SK-N-SH treated with all-trans-retinoic acid at 6 μM for 48 hours (cell line): ENCODE data around the gene VPS26B.

Experiments
- ATAC-seq: fragments of 200-7000 bp; cut with Tn5 transposase; 3 replicates; pipeline ENCODE4 v1.9.1; 2020; ENCODE audit warnings: mild to moderate bottlenecking, moderate library complexity
- ARNTL ChIP-seq: fragments of 450-650 bp; formaldehyde crosslinking; IDR thresholded peaks from 2 replicates; pipeline ENCODE4 v1.5.0; 2020; ENCODE audit warnings: low read depth, mild to moderate bottlenecking, moderate library complexity, borderline replicate concordance
- BACH2 ChIP-seq: fragments of 250-450 bp; sonication (Bioruptor Pico); IDR thresholded peaks from 2 replicates; pipeline ENCODE4 v1.9.0; 2021; ENCODE audit warnings: mild to moderate bottlenecking, borderline replicate concordance
- CREB5 ChIP-seq: fragments of 250-450 bp; sonication (Bioruptor Pico); IDR thresholded peaks from 2 replicates; pipeline ENCODE4 v1.5.1; 2020; ENCODE audit warnings: low read depth, mild to moderate bottlenecking, moderate library complexity
- CSDC2 ChIP-seq: fragments of 250-450 bp; sonication (Bioruptor Pico); IDR thresholded peaks from 2 replicates; pipeline ENCODE4 v1.5.0; 2020; ENCODE audit warnings: mild to moderate bottlenecking, moderate library complexity
- CSRNP3 ChIP-seq: fragments of 250-450 bp; sonication (Bioruptor Pico); IDR thresholded peaks from 2 replicates; pipeline ENCODE4 v1.5.1; 2021; ENCODE audit warnings: mild to moderate bottlenecking, moderate library complexity
- ESRRG ChIP-seq: fragments of 250-450 bp; sonication (Bioruptor Pico); IDR thresholded peaks from 2 replicates; pipeline ENCODE4 v1.6.1; 2021; ENCODE audit warnings: mild to moderate bottlenecking
- ISL1 ChIP-seq: fragments of 250-450 bp; sonication (Bioruptor Pico); IDR thresholded peaks from 2 replicates; pipeline ENCODE4 v2.1.2; 2022; ENCODE audit warnings: mild to moderate bottlenecking, moderate library complexity
- OSR1 ChIP-seq: fragments of 250-450 bp; sonication (Bioruptor Pico); IDR thresholded peaks from 2 replicates; pipeline ENCODE4 v1.8.0; 2022; ENCODE audit warnings: moderate library complexity, mild to moderate bottlenecking, inconsistent platforms
- PATZ1 ChIP-seq: fragments of 250-450 bp; sonication (Bioruptor Pico); IDR thresholded peaks from 2 replicates; pipeline ENCODE4 v1.8.0; 2020; ENCODE audit warnings: mild to moderate bottlenecking, moderate library complexity, borderline replicate concordance
- POU6F1 ChIP-seq: fragments of 250-450 bp; sonication (Bioruptor Pico); IDR thresholded peaks from 2 replicates; pipeline ENCODE4 v1.8.0; 2021; ENCODE audit warnings: low read depth, mild to moderate bottlenecking, moderate library complexity, borderline replicate concordance
- PPARA ChIP-seq: fragments of 250-450 bp; sonication (Bioruptor Pico); IDR thresholded peaks from 2 replicates; pipeline ENCODE4 v1.5.0; 2020; ENCODE audit warnings: mild to moderate bottlenecking, borderline replicate concordance
- RARB ChIP-seq: fragments of 250-450 bp; sonication (Bioruptor Pico); IDR thresholded peaks from 2 replicates; pipeline ENCODE4 v1.8.0; 2021; ENCODE audit warnings: mild to moderate bottlenecking, moderate library complexity
- SNAI2 ChIP-seq: fragments of 250-450 bp; sonication (Bioruptor Pico); IDR thresholded peaks from 2 replicates; pipeline ENCODE4 v1.5.0; 2020; ENCODE audit warnings: mild to moderate bottlenecking, moderate library complexity
- TCF4 ChIP-seq: fragments of 250-450 bp; sonication (Bioruptor Pico); IDR thresholded peaks from 2 replicates; pipeline ENCODE4 v1.8.0; 2021; ENCODE audit warnings: mild to moderate bottlenecking, moderate library complexity, borderline replicate concordance
- TOX ChIP-seq: fragments of 250-450 bp; sonication (Bioruptor Pico); IDR thresholded peaks from 2 replicates; pipeline ENCODE4 v1.8.0; 2021; ENCODE audit warnings: mild to moderate bottlenecking, moderate library complexity, borderline replicate concordance
- TSHZ2 ChIP-seq: fragments of 250-450 bp; sonication (Bioruptor Pico); IDR thresholded peaks from 2 replicates; pipeline ENCODE4 v1.5.0; 2020; ENCODE audit warnings: mild to moderate bottlenecking, moderate library complexity
- ZC3H10 ChIP-seq: fragments of 250-450 bp; sonication (Bioruptor Pico); IDR thresholded peaks from 2 replicates; pipeline ENCODE4 v1.5.1; 2021; ENCODE audit warnings: mild to moderate bottlenecking, moderate library complexity
- ZFP3 ChIP-seq: fragments of 250-450 bp; sonication (Bioruptor Pico); IDR thresholded peaks from 2 replicates; pipeline ENCODE4 v1.5.0; 2020; ENCODE audit warnings: mild to moderate bottlenecking, moderate library complexity
- ZFP30 ChIP-seq: fragments of 450-650 bp; formaldehyde crosslinking; IDR thresholded peaks from 2 replicates; pipeline ENCODE4 v1.5.0; 2022; ENCODE audit warnings: mild to moderate bottlenecking, moderate library complexity
- ZNF565 ChIP-seq: fragments of 450-650 bp; formaldehyde crosslinking; conservative IDR thresholded peaks from 2 replicates; pipeline ENCODE4 v1.5.0; 2020; ENCODE audit warnings: low read depth, mild to moderate bottlenecking, moderate library complexity
- ZNF70 ChIP-seq: fragments of 450-650 bp; formaldehyde crosslinking; IDR thresholded peaks from 2 replicates; pipeline ENCODE4 v1.5.0; 2020; ENCODE audit warnings: mild to moderate bottlenecking, moderate library complexity
- ZNF8 ChIP-seq: fragments of 450-650 bp; formaldehyde crosslinking; IDR thresholded peaks from 2 replicates; pipeline ENCODE4 v1.5.0; 2020; ENCODE audit warnings: mild to moderate bottlenecking, moderate library complexity

Gene VPS26B

GRCh38 chr11:134287561-134287960 lies 63.1 kb downstream of the VPS26B start:
- TF ChIP-seq CREB5 (CRISPR knock-in tag) (no peak), POU6F1 (CRISPR knock-in tag) (no peak), CSRNP3 (CRISPR knock-in tag) (no peak), PATZ1 (CRISPR knock-in tag) (no peak), ZFP30 (CRISPR knock-in tag) (no peak), ZC3H10 (CRISPR knock-in tag) (no peak), TOX (CRISPR knock-in tag) (no peak), TSHZ2 (no peak), ZFP3 (CRISPR knock-in tag) (no peak), ISL1 (CRISPR knock-in tag) (no peak), ZNF565 (CRISPR knock-in tag) (no peak), ZNF70 (CRISPR knock-in tag) (no peak), ARNTL (CRISPR knock-in tag) (no peak)
- no peak for ATAC-seq

- ATAC-seq, result no peak
- TF ChIP-seq CREB5 (CRISPR knock-in tag) (no peak), BACH2 (CRISPR knock-in tag) (no peak), ZC3H10 (CRISPR knock-in tag) (no peak), ZNF70 (CRISPR knock-in tag) (no peak), TCF4 (no peak)
Measured at GRCh38 chr11:134288486-134288885, 64.0 kb downstream of the VPS26B start.

- ATAC-seq, result no peak
- TF ChIP-seq ZNF565 (CRISPR knock-in tag) (no peak), PPARA (CRISPR knock-in tag) (no peak), SNAI2 (CRISPR knock-in tag) (no peak), ESRRG (CRISPR knock-in tag) (no peak), ZC3H10 (CRISPR knock-in tag) (no peak), ZFP30 (CRISPR knock-in tag) (no peak), TCF4 (no peak), CSRNP3 (CRISPR knock-in tag) (no peak), ISL1 (CRISPR knock-in tag) (no peak), BACH2 (CRISPR knock-in tag) (no peak), ARNTL (CRISPR knock-in tag) (no peak), CSDC2 (CRISPR knock-in tag) (no peak), ZNF8 (CRISPR knock-in tag) (no peak), ZNF70 (CRISPR knock-in tag) (no peak), TOX (CRISPR knock-in tag) (no peak), RARB (no peak), OSR1 (CRISPR knock-in tag) (no peak), POU6F1 (CRISPR knock-in tag) (no peak)
Measured at GRCh38 chr11:134289167-134289566, 64.7 kb downstream of the VPS26B start.
